WERI-Rb-1 (cell line): ENCODE results near the gene DOC2A.

Source experiments
- DNase-seq: peaks from one replicate; pipeline ENCODE4 v3.0.0-alpha.2; 2020
- H3K27ac ChIP-seq: fragments of 250-450 bp; sonication (Bioruptor Pico); 2 replicates; pipeline ENCODE4 v1.5.1; 2020; ENCODE audit warnings: mild to moderate bottlenecking, moderate library complexity
- H3K27me3 ChIP-seq: fragments of 250-450 bp; sonication (Bioruptor Pico); 2 replicates; pipeline ENCODE4 v1.5.1; 2021; ENCODE audit warnings: mild to moderate bottlenecking, low read depth, moderate library complexity; ENCODE audit not compliant: insufficient read depth, severe bottlenecking
- H3K36me3 ChIP-seq: fragments of 250-450 bp; sonication (Bioruptor Pico); 2 replicates; pipeline ENCODE4 v1.5.1; 2020; ENCODE audit warnings: mild to moderate bottlenecking, moderate library complexity
- H3K4me3 ChIP-seq: 2 replicates; pipeline ENCODE4 v1.5.1; 2011; ENCODE audit warnings: low read depth, mild to moderate bottlenecking, control low read depth, low read length
- H3K9me3 ChIP-seq: fragments of 250-450 bp; sonication (Bioruptor Pico); 2 replicates; pipeline ENCODE4 v1.5.1; 2021; ENCODE audit warnings: mild to moderate bottlenecking, moderate library complexity; ENCODE audit not compliant: severe bottlenecking
- CTCF ChIP-seq: IDR thresholded peaks from 2 replicates; pipeline ENCODE4 v1.5.1; 2011; ENCODE audit warnings: low read depth, mild to moderate bottlenecking, control low read depth, inconsistent platforms, low read length

DOC2A gene

DNA sequence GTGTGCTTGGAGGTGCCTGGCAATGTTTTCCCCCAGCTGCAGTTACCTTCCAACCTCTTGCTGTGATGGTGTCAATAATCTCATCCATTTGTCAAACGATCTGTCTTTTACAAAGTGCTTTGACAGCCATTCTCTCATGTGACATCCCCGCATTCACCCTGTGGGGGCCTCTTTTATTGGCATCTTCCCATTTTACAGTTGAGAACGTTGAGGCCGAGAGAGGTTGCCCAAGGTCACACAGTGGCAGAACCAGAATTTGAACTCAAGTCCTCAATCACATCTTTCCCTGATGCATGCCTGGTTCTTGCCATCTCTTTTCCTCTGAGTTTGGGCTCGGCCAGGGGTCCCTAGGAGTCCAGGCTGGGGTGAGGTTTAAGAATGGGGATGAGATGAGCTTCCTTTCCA lies 35.7 kb downstream of the DOC2A start:
- DNase-seq, result no peak
- H3K9me3 ChIP-seq, result peaks cover 7% of the 10 kb centered on the region
- H3K27me3 ChIP-seq, result no peaks in the 10 kb centered on the region
- peak overlapping the region; percentile 91 for H3K4me3 ChIP-seq
- peaks cover 50% of the 10 kb centered on the region for H3K36me3 ChIP-seq
- TF ChIP-seq CTCF, result no peak
- peak overlapping the region; percentile 74; the same call in 1 of the 2 replicates for H3K27ac ChIP-seq

GRCh38 chr16:29974291-29975133 lies 36.3 kb downstream of the DOC2A start:
- Histone ChIP-seq H3K27me3 (no peaks in the 10 kb centered on the region), H3K27ac (peak overlapping the region; percentile 74), H3K9me3 (peaks cover 7% of the 10 kb centered on the region), H3K36me3 (peaks cover 43% of the 10 kb centered on the region), H3K4me3 (peak overlapping the region; percentile 91)
- no peak for TF ChIP-seq CTCF
- no peak for DNase-seq

DNA sequence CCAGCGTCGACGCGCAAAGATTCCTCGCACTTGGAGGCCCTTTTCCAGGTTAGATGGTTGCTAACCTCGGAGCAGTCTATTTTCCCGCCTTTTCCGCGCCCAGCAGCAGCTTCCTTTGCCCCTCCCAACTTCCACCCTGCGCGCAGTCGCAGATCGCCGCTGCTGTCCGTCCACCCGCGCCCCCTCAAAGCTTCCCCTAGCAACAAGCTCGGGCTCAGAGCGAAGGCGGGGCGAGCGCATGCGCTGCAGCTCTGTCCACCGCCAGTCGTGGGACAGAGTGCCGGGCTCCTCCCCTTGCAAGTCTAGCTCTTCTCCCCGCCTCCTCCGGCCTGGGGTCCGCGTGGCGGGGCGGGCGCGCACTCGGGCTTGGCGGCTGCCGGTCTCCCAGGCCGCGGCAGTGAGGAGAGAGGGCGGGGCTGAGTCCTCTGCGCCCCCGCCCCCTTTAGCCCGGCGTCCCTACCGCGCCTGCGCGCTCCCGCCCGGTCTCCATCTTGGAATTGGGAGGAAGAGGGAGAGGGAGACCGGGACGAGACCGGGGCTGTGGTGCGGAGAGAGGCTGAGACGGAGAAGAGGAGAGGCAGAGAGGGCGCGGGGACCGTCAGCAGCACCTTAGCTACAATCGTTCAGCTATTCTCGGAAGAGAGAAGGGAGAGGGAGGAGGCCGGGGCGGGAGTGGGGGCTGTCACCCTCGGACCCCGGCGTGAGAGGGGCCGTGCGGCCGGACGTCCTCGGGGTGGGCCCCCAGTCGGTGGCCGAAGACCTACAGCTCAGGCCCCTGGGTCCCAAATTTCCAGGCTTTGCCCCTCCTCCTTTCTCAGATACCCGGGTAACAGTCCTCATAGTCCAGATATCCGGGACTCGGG lies 37.2 kb downstream of the DOC2A start, which contains the start of gene TAOK2:
TSS of gene TAOK2 (plus strand) at position 485 of the 863 bp plus-strand sequence. CDS start 3,905 bp downstream, outside the sequence.
- Histone ChIP-seq H3K36me3 (peaks cover 37% of the 10 kb centered on the region), H3K4me3 (peak within 1 kb of the TSS; percentile 91), H3K9me3 (peaks cover 7% of the 10 kb centered on the region), H3K27me3 (no peaks in the 10 kb centered on the region), H3K27ac (peak within 1 kb of the TSS; percentile 74)
- DNase-seq, result peak; percentile 99
- TF ChIP-seq CTCF, result no peak

DNA sequence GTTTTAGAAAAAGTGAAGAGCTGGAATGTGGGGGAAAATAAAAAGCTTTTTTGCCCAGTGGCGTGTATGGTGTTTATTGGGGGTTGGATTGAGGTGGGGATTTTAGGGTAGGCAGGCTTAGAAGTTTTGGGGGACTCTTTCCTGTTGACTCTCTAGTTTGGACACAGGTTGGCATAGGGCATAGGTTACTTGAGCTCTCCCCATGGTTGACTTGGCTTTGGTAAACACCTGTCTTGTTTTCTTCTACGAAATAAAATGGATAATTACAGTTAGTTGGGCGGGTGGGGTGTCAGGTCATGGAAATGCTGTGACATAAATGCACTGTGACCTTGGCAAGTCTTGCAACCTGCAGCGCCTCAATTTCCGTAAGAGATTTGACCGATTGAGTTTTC lies 37.8 kb downstream of the DOC2A start:
- no peak for TF ChIP-seq CTCF
- Histone ChIP-seq H3K4me3 (no peak overlapping the region), H3K27ac (peak overlapping the region; percentile 61; the same call in 1 of the 2 replicates), H3K9me3 (peaks cover 7% of the 10 kb centered on the region), H3K36me3 (peaks cover 37% of the 10 kb centered on the region), H3K27me3 (no peaks in the 10 kb centered on the region)
- no peak for DNase-seq

GRCh38 chr16:29972500-29972899 lies 38.3 kb downstream of the DOC2A start:
- H3K36me3 ChIP-seq, result peaks cover 34% of the 10 kb centered on the region
- no peak overlapping the region for H3K27ac ChIP-seq
- H3K9me3 ChIP-seq, result peaks cover 7% of the 10 kb centered on the region
- H3K27me3 ChIP-seq, result no peaks in the 10 kb centered on the region
- no peak for DNase-seq
- TF ChIP-seq CTCF, result no peak
- no peak overlapping the region for H3K4me3 ChIP-seq
